GM18499 (cell line): ENCODE data around the gene CES2.
"Not testable (repeated sequence)": the region's sequence is repeated elsewhere in the genome, so short reads cannot be mapped to it uniquely, and the experiment has no call there.

Experiments
- ATAC-seq: cut with Tn5 transposase; IDR thresholded peaks from one replicate; pipeline ENCODE4 v1.9.1; 2021; ENCODE audit warnings: moderate number of reproducible peaks; ENCODE audit not compliant: insufficient read depth, unreplicated experiment

Gene CES2

GRCh38 chr16:66950437-66950836 is 15.1 kb downstream of the CES2 start:
- ATAC-seq, result no peak

GRCh38 chr16:66950971-66951790 is 15.9 kb downstream of the CES2 start:
- ATAC-seq, result no peak

DNA sequence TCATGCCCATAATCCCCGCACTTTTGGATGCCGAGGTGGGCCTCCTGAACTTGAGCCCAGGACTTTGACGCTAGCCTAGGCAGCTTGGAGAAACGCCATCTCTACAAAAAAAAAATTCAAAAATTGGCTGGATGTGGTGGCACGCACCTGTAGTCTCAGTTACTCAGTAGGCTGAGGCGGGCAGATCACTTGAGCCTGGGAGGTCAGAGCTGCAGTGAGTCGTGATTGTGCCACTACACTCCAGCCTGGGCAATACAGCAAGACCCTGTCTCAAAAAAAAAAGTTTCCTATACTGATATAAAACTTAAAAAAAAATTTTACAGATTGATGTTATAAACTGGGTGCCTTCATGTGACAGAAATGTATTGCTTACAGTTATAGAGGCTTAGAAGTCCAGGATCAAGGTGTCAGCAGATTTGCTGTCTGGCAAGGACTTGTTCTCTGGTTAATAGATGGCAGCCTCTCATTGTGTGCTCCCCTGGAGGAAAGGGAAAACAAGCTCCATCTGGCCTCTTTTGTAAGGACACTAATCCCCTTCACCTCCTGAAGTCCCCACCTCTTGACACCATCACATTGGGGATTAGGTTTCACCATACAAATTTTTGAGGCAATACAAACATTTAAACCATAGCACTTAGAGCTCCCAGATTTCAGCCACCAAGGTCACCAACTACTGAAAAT is 17.3 kb downstream of the CES2 start:
- ATAC-seq, result no peak

- no peak for ATAC-seq
Measured at GRCh38 chr16:66953462-66954096, 18.3 kb downstream of the CES2 start.

DNA sequence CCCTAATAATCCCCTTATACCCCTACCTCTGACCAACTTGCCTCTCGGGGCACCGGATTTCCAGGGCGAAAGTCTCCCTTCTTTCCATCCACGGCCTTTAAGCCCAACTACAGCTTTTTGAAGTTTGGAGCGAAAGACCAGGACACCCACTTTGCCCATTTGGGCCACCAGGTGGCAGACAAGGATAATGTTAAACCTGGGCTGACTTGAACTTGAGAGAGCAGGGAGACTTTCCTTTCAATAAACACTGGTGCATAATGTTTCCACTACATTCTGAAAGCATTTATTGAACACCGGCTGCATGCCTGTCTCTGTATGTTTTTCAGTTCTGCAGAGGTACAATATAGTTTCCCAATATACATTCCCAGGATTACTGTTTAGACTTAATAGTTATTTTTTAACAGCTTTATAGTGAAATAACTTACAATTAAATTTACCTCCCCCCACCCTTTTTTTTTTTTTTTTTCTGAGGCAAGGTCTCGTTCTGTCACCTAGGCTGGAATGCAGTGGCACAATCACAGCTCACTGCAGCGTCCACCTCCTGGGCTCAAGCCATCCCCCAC is 18.9 kb downstream of the CES2 start:
- ATAC-seq, result no peak

- not testable (repeated sequence) for ATAC-seq
Measured at GRCh38 chr16:66955363-66956153, 20.2 kb downstream of the CES2 start.

GRCh38 chr16:66956154-66956457 is 20.8 kb downstream of the CES2 start:
- ATAC-seq, result not testable (repeated sequence)

DNA sequence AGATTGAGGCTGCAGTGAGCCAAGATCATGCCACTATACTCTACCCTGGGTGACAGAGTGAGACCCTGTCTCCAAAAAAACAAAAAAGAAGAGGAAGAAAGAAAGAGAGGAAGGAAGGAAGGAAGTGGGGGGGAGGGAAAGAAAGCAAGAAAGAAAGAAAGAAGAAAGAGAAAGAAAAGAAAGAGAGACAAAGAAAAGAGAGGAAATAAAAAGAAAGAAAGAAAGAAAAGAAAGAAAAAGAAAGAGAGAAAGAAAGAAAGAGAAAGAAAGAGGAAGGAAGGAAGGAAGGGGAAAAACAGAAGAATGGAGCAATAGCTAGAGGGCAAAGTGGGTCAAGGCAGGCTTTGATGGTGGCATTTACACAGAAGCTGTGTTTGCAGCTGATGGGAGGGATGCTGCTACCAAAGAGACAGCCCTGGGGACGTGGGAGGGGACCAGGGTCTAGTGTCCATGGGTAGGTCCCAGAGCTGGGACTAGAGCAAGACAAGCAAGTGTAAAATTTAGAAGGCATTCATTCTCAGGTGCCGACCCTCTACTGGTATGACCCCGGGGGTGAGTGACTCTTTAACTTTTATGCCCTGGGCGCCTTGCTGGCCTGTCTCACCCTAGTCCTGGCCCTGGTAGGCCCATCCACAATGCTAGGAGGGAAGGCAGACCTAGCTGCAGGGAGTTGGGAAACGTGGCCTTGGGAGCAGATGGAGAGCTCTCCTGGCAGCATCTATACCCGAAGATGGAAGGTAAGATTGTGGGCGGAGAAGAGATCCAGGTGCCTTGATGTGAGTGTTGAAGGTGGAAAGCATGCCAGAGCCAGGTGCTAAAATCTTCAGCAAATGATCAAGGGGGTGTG is 23.8 kb downstream of the CES2 start:
- ATAC-seq, result no peak

DNA sequence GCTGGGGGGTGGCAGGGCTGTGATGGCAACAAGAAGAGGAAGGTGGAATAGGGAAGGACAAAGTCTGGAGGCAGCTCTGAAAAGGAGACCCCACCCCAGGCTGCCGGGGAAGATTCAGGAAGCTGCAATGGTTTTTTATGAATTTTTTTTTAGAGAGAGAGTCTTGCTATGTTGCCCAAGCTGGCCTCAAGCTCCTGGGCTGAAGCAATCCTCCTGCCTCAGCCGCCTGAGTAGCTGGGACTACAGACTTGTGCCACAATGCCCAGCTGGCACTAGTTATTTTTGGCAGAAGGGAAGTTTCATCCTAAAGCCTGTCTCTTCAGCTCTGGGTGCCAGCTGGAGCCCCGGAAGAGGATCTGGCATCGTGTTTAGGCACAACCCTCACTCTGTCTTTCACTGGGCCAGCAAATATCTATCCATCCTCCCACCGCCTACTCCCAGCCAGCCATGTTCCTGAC is 24.4 kb downstream of the CES2 start:
- no peak for ATAC-seq

DNA sequence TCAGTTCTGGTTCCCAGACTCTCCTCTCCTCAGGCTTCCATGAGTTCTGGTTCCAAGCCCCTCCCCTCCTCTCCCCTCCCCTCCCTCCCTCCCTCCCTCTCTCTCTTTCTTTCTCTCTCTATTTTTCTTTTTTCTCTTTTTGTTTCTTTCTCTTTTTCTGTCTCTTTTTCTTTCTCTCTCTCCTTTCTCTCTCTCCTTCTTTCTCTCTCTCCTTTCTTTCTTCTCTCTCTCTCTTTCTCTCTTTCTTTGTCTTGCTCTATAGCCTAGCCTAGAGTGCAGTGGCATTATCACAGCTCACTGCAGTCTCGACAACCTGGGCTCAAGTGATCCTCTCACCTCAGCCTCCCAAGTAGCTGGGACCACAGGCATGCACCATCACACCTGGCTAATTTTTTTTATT is 25.0 kb downstream of the CES2 start:
- no peak for ATAC-seq

GRCh38 chr16:66961065-66961744 is 25.9 kb downstream of the CES2 start, which contains the start of gene CES3:
CES3 (plus strand) TSS chr16:66961266; CDS start chr16:66961308, 42 bp downstream.
- no peak for ATAC-seq

DNA sequence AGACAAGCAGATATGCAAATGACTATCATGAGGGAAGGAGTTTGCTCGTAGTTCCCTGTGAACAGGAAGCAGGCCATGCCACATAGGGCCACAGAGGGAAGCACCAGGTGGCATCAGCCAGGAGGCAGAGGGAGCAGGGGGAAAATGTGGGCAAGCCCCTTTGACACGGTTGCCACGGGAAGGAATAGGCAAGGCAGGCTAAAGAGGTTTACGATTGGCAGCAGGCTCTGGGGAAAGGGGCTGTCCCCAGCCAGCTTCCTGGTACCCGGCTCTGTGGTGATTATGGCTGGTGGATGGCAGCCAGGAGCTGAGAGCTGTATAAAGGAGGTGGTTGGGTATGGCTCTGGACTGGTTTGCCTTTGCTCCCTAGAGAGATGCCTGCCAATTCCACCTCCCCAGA is 26.6 kb downstream of the CES2 start:
- ATAC-seq, result no peak

DNA sequence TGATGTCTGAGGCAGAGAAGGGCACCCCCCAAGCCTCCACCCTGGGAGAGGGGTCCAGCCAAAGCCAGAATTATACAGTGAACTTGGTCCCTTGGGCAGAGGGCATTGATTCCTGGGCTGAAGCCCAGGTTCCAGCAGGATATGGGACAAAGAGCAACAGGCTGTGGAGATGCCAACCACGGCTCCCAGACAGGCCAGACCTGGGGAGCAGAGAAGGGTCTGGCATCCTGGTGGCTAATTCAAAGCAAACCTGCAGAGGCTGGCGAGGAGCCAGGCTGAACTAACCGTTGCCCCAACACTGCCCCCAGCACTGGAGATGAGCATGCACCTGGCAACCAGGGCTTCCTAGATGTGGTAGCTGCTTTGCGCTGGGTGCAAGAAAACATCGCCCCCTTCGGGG is 28.7 kb downstream of the CES2 start:
- no peak for ATAC-seq

DNA sequence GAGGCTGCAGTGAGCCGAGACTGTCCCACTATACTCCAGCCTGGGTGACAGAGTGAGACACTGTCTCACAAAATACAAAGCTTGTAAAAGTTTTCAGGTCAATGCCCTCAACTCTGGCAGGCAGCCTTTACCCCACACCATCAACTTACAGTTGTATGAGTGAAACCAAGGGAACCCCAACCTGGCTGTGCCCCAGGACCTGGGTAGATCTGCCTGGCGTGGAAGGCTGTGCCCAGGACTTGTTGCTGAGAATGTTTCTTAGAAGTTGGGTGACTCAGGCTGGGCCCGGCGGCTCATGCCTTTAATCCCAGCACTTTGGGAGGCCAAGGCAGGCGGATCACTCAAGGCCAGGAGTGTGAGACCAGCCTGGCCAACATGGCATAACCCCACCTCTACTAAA is 33.5 kb downstream of the CES2 start:
- ATAC-seq, result no peak

DNA sequence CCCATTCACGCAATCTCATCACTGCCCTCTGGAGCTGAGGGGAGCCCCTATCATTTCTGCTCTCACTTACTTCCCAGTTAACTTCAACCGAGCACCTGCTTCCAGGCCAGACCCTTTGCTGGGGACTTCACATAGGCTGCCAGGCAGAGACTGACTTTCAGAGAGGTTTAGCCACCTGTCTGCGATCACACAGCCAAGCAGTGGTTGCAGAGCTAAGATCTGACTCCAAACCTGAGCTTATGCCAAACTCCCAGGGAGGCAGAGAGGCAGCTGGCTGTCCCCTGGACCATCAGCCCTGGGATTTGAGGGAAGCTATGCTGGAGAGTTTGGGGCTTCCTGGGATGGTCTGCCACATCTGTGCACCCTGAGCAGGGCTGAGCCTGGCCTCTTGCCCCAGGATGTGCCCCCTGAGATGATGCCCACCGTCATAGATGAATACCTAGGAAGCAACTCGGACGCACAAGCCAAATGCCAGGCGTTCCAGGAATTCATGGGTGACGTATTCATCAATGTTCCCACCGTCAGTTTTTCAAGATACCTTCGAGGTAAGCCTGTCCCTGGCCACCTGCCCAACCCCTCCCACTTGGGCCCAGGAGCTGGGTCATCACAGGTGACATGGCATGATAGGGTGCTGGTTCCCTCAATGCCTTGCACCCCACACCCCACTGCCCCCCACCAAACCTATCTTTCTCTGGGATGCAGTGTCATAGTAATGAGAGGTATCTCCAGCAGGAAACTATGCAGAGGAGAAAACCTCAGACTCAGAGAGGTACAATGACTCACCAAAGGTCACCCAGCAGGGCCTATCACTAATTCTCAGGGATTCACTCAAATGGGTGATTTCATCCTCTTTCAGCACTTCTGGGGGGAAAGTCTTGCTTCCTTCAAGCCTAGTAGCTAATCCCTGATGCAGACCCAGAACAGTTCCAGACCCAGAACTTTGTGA is 35.7 kb downstream of the CES2 start:
- no peak for ATAC-seq

GRCh38 chr16:66972983-66973382 is 37.7 kb downstream of the CES2 start:
- no peak for ATAC-seq

DNA sequence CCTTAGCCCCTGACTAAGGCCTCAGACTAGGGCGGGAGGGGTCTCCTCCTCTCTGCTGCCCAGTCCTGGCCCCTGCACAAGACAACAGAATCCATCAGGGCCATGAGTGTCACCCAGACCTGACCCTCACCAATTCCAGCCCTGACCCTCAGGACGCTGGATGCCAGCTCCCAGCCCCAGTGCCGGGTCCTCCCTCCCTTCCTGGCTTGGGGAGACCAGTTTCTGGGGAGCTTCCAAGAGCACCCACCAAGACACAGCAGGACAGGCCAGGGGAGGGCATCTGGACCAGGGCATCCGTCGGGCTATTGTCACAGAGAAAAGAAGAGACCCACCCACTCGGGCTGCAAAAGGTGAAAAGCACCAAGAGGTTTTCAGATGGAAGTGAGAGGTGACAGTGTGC is 38.4 kb downstream of the CES2 start:
- ATAC-seq, result no peak
